Lower leg skin (tissue), 3 donors: Measurements from ENCODE around the gene DROSHA.

ENCODE experiments used
- CTCF ChIP-seq, 3 donors: fragments of 450-650 bp; IDR thresholded peaks; one replicate each; pipeline ENCODE4 v1.5.1; 2016; ENCODE audit warnings: antibody characterized with exemption in 3 of 3, mild to moderate bottlenecking in 3 of 3, moderate library complexity in 2 of 3
- POLR2A ChIP-seq, 2 donors: fragments of 450-650 bp; IDR thresholded peaks; one replicate each; pipeline ENCODE4 v1.6.1; 2016 to 2017; ENCODE audit warnings: antibody characterized with exemption in 2 of 2, mild to moderate bottlenecking in 1 of 2, moderate library complexity in 1 of 2

GRCh38 chr5:31413030-31413812 lies 118.7 kb downstream of the DROSHA start:
- TF ChIP-seq POLR2A (IDR thresholded peaks at IDR 0.05), result no peak
- no peak for TF ChIP-seq CTCF (IDR thresholded peaks at IDR 0.05)
